HG03108 (cell line): ENCODE data around the gene PCSK5.

Experiments used
- ATAC-seq: cut with Tn5 transposase; IDR thresholded peaks from one replicate; pipeline ENCODE4 v1.9.1; 2021; ENCODE audit warnings: moderate library complexity; ENCODE audit not compliant: unreplicated experiment

Gene PCSK5

DNA sequence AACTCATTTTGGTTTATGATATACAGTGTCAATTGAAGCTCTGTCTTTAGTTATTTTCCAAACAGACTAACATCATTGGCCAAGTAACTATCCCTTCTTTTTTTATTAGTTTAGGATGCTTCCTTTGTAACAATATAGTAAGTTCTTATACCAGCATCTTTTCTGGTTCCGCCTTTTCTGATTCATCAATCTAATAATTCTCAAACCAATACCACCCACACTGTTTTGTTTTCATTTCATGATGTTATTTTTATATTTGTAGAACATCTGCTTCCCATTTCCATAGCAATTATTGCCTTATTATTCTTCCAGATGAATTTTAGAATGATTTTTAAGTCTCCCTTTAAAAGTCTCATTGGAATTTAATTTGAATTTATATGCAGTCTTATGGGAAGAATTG is 285.7 kb downstream of the PCSK5 start:
- ATAC-seq = no peak

DNA sequence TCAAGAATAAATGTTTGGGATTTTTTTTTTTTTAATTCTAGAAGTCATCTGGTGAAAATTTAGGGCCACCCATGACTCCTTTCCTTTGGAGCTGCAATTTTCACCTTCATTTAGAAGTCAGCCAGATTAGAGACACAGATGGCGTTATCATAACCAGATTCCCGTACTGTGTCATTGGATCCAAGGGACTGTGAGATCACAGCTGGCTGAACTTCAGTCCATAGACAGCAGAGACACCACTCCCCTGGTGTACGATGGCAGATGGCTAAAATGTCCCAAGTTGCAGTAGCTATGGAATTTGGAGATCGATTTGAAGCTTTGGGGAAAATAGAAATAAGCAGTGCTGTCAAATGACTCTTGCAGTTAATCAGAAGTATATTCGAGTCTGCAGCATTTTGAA is 287.5 kb downstream of the PCSK5 start:
- ATAC-seq = no peak

DNA sequence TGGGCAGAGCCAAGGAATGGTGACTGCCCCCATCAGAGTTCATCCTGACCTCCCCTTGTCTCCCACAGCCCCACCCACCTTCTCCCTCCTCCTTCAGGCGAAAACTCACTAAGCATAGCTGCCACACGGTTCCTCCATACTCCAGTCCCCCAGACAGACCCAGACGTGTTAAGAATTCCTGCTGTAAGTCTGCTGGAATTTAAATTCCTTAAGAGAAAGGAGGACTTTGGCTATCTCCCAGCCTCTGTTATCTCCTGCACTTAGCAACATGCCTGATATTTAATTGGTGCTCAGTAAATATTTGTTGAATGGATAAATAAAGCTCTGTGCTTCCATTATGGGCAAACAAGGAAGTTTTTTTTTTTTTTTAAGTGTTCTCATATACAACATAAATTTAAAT is 290.1 kb downstream of the PCSK5 start:
- ATAC-seq = no peak

DNA sequence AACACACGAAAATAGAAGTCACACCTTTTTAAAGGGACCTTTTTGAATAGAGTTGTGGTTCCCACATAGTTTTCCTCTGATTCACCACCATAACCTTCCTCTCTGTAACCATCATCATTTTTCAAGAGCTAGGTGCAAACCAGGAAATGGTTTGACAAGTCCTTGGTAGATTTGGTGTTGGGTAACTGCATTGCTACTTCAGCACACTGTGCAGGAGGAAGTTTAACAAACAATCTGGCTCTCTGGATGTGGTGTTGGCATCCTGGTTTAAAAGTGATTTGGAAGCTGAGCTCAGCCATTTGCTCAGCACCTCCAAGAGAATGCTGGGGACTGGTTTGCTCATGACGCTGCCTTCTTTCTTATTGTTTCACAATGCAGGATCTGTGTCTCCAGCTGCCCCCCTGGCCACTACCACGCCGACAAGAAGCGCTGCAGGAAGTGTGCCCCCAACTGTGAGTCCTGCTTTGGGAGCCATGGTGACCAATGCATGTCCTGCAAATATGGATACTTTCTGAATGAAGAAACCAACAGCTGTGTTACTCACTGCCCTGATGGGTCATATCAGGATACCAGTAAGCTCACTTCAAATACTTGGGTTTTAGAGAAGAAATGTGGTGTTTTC is 290.7 kb downstream of the PCSK5 start:
- no peak for ATAC-seq

DNA sequence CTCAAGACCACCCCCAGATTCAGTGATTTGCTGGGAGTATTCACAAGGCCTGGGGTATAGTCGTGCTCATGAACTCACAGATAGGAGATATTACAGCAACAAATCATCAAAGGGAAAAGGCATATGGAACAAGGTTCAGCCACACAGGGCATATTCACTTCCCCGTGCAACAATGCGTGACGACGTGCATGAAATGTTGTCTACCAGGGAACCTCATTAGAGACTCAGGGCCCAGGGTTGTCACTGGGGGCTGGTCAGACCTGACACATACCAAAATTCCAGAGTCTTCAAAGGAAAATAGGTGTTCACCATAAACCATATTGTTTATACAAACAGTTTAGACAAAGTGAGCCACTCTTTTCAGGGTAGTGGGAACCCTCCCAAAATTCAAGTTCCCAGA is 291.3 kb downstream of the PCSK5 start:
- no peak for ATAC-seq

DNA sequence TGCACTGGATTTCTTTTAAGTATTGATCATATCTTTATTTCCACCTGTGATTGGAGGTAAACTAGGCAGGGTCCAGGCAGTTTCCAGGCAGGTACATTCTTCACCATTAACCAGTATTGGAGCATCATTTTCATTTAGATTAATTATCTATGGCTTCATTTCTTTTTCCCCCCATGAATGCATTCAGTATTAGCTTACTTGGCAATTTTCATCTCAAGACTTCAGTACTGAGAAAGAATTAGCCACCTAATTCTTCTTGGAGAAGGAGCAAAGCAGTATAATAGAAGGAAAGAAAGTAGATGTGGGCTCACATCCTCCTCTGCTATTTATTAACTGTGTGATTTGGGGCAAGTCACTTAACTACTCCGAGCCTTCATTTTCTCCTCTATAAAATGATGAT is 295.0 kb downstream of the PCSK5 start:
- ATAC-seq = no peak

DNA sequence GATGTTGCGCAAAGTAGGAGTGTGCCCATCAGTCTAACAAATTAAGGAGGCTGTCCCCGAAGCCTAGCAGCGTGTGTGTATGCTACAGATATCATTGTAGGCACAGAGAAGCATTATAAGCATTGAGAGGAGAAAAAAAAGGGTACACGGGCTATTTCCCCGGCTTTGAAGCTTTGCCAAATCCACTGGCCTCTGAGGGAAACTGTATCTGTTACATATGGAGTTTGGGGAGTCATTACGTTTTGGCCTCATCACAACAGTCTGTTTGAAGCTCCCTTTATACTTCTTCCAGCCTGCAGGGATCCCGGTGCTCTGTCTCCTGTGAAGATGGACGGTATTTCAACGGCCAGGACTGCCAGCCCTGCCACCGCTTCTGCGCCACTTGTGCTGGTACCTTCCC is 297.8 kb downstream of the PCSK5 start:
- ATAC-seq = no peak

DNA sequence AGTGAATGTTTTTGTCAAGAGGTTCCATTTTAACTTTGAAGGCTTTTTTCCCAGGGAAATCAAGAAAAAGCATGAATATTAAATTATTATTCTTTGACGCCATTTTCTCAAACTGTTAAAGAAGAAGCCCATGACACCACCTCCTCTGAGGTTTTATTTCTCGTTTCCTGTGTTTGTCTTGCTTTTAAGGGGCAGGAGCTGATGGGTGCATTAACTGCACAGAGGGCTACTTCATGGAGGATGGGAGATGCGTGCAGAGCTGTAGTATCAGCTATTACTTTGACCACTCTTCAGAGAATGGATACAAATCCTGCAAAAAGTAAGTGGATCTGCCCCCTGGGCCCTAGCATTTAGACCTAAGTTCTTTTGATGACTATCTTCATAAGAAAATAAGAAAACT is 298.4 kb downstream of the PCSK5 start:
- ATAC-seq = no peak

DNA sequence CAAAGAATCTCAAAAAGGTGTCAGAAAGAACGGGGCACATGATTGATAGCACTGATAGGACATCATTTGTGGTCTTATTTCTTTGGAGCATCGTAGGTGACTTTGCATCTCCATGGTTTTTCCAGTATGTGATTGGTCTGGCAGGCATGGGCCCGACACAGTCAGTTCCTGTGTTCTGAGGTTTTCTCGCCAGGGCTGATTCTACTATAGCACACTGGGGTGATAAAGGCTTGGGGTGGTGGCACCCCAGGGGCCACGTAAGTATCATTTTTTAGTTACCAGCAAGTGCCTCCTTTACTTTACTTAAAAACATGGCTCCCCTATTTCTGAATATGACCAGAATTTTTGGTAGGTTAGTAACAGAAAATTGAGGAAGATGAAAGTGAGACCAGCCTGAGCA is 301.0 kb downstream of the PCSK5 start:
- ATAC-seq = no peak

DNA sequence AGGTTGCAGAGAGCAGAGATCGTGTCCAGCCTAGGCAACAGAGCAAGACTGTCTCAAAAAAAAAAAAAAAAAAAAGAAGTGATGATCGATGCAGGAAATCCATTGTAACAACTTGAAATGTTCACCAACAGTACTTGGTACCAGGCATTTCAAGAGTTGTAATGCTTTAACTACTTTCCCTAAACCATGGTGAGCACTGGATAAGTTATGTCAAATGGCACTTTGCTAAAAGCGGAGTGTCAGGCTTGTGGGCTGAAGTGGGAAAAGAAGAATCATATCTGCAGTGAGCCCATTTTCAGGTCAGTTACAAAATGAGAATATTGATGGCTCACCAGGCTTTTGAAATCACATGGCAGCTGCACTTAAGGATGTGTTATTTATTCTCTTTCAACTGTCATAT is 301.5 kb downstream of the PCSK5 start:
- ATAC-seq = no peak

DNA sequence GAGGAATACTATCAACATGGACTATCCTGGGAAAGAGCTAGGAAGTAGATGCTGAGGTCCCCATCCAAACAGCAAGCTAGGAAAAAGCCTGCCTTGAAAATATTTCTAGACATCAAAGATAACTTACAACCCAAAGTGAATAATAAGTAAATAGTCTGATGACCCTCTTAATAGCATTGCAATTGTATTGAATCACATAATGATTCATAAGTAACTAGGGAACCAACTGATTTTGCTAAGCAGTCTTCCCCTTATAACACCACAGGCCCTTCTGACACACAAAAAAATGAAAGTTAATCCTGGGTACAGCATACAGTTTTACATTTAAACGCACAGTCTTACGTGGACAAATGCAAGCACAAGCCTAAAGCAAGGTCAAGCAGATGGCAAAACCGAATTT is 304.4 kb downstream of the PCSK5 start:
- no peak for ATAC-seq

DNA sequence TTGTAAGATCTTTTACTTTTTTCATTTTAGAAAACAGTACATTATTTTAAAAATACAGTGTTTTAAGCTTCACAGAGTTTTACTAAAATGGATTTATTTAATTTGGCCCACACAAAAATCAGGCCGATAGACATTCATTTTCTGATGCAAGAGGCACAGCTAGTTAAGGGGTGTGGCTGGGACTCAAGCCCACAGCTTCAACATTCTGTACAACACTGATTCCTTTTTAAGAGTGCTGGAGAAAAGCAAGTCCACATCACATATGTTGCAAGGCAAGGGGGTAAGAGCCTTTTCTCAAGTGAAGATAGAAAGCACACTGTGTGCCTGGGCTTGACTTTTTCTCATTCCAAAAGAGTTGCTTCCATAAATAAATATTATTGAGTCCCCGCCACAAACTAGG is 307.9 kb downstream of the PCSK5 start:
- no peak for ATAC-seq

DNA sequence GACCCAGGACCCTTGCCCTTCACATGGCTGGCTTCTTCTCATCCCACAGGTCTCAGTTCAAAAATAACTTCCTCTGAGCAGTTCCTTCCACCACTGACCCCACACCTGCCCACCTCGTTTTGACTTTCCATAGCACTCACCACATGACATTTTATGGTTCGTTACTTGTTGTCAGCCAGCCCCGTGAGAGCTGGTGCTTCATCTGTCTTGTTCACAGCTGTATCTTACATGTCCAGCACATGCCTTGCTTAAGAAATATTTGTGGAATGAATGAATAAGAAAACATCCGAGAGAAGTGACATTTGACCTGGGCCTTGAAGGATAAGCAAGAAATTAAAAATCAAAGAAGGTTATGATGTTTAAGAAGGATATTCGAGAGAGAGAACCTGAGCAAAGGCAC is 309.8 kb downstream of the PCSK5 start:
- ATAC-seq = no peak

DNA sequence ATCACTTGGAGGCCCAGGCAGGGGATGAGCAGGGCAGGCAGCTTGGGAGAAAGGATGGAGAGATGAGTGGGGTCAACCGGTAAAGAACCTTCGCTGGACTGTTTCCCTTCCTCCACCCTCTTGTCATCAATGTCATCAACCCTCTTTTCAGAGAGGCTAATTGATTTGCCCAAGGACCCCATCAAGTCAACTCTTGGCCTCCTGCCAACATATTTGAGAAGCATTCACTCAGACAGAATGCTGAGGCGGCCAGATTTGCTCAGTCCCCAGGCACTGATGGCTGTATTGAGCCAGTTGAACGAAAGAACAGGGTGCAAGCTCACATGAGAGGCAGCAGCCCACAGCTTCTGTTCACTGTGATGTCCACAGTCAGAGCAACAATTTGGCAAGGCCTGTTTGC is 310.3 kb downstream of the PCSK5 start:
- ATAC-seq = no peak

DNA sequence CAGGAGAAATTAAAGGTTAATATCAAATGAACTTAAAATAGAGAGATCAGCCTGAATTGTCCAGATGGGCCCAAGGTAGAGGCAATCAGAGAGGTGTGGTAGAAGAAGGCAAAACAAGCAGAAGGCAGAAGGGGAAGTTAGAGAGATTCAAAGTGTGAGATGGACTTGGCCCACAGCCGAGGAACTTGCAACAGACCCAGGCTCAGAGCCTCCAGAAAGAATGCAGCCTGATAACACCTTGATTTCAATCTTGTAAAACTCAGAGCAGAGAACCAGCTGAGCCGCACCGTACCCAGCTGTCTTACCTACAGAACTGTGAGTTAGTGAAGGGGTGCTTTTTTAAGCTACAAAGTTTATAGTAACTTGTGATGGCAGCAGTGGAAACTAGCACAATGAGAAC is 312.9 kb downstream of the PCSK5 start:
- ATAC-seq = no peak

DNA sequence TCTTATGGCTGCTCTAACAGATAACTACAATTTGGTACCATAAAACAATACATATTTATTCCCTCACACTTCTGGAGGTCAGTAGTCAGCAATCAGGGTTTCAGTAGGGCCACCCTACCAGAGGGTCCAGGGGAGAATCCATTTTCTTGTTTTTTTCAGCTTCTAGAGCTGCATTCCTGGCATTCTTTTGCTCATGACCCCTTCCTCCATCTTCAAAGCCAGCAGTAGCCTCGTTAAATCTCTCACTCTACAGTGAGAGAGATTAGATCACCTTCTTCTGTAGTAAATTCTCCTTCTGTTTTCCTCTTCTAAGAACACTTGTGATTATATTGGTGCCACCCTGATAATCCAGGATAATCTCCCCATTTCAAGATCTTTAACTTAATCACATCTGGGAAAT is 316.3 kb downstream of the PCSK5 start:
- ATAC-seq = no peak

DNA sequence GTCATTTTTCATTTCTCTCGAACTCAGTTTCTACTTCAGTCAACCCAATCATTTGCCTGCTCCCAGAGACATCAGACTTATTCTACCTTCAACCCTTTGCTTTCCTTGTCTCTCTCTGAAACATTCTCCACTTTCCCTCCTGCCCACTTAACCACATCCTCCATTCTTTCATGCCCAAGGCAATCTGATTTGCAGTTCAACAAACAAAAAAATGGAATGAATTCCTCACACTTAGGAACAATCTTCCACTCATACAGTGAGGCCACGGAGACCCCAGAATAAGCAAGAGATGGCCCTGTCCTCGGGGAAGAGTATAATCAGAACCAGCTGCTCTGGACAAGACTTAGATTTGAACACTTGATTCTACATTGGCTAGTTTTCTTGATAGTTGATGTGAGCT is 323.3 kb downstream of the PCSK5 start:
- no peak for ATAC-seq

DNA sequence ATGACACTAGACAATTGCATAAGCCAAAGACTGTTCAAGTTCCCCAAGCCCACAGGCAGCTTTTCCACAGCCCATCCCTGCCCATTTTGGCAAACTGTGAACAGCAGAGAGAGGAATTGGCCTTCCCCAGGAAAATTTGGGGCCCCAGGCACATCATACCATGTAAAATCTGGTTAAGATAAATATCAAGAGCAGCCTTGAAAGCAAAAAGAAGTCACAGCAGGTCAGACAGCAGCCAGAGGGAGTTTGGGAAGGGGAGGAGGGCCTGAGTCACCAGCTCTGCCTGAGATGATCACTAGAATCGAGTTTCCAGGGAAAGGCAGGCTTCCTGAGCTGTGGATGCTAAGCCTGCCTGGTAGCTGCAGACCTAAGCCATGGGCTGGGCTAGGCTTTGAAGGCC is 324.6 kb downstream of the PCSK5 start:
- no peak for ATAC-seq

DNA sequence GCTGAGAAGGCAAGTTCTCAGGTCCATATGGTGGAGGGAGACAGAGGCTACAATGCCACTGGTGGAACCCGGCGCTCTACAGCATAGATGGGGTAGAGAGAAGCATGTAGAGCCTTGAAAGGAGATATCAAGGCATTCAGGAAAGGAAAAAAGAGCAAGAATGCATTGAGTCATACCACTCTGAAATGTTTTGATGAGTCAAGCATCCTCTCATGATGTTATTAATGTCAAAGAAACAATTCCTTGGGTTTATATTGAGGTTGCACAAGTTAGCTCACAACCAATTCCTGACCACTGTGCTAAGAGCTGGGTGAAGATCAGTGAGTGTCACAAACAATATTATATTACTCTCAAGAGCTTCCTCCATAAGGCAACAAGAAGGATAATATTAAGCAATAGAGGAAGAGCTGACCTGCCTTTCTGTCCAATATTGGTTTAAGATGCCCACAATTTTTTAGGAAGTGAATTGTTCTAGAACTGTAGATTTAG is 325.7 kb downstream of the PCSK5 start:
- no peak for ATAC-seq

DNA sequence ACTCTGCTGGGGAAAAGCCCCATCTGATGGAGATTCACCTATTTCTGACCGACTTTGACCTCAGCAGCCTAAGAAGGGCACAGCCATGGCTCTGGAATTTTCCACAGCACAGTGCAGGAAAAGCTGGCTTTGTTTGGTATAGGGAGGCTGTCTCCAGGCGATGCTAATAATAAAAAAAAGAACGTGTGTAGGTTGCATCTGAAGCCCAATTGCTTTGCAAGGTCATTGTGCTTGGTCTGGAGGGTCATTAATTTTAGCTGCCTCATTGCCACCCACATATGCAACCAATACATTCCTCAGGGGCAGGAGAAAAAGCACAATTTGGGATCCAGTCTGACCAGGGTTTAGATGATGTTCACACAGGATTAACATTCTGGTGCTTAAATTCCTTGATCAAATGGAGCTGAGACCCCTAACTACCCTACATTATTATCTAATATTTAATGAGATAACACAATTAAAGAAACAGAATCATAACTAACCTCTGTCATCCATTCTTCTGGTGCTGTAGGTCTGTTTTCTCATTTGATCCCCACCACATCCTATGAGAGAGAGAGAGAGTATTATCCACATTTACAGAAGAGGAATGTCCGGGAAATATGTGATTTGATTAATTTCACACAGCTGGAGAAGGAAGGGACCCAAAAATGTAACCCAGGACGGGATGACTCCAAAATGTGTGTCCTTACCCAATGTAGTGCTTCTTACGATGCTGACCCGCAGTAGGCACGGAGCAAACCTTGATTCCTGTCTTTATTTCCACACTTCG is 327.8 kb downstream of the PCSK5 start:
- ATAC-seq = no peak

DNA sequence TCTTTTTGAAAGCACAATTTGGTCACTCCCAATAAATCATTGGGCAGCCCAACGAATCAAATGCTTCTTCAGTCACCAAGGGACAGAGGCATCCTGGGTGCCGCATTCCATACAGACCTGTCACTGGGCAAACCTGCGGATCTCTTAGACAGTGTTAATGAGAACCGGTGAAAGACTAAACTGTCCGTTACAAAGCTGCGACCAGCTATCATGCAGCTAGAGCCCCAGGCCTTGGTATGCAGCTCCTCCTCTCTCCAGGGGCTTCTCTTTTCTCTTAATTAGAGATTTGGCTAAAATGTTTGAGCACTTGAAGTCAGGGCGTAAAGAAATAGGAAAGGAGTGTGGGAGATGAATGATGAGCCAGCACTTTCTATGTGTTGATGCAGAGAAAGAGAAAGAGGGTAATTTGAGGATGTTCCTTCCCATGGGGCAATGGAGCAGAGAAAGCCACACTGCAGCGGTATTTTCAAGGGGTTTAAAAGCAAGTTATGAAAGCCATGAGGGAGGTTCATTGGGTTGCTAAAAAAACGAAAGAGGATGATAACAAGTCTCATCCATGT is 328.5 kb downstream of the PCSK5 start:
- no peak for ATAC-seq

DNA sequence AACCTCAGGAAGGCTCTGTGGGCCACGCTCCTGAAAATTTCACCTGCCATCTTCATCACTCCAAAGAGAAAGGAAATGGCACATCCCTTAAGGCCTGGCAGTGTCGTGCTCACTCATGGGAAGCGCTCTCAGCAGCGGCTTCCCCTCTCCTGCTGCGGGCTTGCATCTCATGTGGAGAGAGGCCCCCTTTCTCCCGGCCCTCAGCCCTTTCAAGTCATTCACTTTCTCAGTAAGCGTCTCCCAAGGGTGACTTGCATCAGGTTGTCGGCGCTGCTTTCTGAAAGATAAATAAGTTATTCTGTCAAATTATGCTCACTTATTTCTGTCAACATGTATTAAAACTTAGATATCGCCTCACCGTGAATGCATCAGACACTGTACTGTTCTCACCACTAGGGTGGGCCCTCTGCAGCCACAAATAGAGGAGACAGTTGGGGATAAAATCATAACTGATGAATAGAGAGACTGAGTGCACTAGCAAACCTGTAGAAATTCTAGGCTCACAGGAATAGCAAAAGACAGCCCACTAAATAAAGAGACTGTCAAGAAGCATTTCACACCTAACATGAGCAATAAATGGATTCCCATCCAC is 329.2 kb downstream of the PCSK5 start:
- ATAC-seq = no peak
